ENCODE measurements around the gene C1orf159. TPM values are rescaled to one million over a fixed set of nuclear protein-coding genes. Genes with fewer than 3 reads are reported as not detected.
A peak's percentile ranks its signal among the peaks of the same experiment; 100 is the strongest.

Gene C1orf159
- total RNA-seq, 4 donors from 2014 or later = 14.0 to 32.0 (median 22.7) TPM

DNA sequence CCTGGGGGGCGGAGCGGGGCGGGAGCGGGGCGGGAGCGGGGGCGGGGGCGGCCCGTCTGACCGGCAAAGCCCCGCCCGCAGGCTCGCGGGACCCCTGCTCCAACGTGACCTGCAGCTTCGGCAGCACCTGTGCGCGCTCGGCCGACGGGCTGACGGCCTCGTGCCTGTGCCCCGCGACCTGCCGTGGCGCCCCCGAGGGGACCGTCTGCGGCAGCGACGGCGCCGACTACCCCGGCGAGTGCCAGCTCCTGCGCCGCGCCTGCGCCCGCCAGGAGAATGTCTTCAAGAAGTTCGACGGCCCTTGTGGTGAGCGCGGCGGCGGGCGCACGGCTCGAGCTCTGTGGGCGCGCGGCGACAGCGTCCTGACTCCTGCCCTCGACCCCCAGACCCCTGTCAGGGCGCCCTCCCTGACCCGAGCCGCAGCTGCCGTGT is 74.8 kb downstream of the C1orf159 start:
- Histone ChIP-seq H3K27ac (no peak overlapping the region), H3K4me3 (no peak overlapping the region), H3K9me3 (no peaks in the 10 kb centered on the region), H3K27me3 (no peaks in the 10 kb centered on the region), H3K36me3 (peaks cover 0 to 10% (median 0%) of the 10 kb centered on the region in 3 donors), H3K4me1 (peaks cover 6 to 24% (median 16%) of the 10 kb centered on the region in 4 donors)
- DNase-seq = no peak
- TF ChIP-seq, protein P1, sequence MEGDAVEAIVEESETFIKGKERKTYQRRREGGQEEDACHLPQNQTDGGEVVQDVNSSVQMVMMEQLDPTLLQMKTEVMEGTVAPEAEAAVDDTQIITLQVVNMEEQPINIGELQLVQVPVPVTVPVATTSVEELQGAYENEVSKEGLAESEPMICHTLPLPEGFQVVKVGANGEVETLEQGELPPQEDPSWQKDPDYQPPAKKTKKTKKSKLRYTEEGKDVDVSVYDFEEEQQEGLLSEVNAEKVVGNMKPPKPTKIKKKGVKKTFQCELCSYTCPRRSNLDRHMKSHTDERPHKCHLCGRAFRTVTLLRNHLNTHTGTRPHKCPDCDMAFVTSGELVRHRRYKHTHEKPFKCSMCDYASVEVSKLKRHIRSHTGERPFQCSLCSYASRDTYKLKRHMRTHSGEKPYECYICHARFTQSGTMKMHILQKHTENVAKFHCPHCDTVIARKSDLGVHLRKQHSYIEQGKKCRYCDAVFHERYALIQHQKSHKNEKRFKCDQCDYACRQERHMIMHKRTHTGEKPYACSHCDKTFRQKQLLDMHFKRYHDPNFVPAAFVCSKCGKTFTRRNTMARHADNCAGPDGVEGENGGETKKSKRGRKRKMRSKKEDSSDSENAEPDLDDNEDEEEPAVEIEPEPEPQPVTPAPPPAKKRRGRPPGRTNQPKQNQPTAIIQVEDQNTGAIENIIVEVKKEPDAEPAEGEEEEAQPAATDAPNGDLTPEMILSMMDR (IDR thresholded peaks at IDR 0.05) = no peak
- TF ChIP-seq POLR2A (IDR thresholded peaks at IDR 0.05) = no peak

DNA sequence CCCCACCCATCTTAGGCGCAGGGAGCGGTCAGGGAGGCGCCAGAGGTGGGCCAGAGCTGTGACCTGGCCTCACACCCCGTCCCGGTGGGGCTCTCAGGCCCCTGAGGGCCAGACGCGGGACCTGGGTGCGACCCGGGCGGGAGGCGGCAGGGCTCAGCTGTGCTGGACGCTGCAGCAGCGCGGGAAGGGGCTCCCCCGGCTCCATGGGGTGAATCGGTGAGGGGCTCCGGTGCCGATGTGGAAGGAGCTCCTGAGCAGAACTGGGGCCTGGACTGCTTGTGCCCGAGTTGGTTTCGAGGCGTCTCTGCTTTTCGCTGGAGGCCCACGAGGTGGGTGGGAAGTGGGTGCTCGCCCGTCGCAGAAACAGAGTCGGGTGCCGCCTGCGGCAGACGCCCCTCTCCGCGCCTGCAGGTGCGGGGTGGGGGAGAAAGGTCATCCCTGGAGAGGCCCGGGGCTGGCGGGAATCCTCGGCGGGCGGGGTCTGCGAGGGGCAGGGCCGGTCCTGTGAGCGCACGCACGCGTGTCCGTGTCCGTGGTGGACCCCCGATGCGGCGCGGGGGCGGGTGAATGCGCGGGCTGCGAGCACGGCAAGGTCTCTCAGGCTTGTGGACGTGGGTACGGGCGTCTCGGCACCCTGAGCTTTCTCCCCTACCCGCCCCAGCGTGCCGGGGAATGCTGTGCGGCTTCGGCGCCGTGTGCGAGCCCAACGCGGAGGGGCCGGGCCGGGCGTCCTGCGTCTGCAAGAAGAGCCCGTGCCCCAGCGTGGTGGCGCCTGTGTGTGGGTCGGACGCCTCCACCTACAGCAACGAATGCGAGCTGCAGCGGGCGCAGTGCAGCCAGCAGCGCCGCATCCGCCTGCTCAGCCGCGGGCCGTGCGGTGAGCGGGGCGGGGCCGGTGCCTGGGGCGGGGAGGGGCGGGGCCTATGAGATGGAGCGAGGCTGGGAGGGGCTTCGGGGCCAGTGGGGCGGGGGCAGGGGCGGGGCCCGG is 75.6 kb downstream of the C1orf159 start:
- Histone ChIP-seq H3K36me3 (peaks cover 0 to 5% (median 0%) of the 10 kb centered on the region in 3 donors), H3K4me1 (peaks cover 6 to 24% (median 16%) of the 10 kb centered on the region in 4 donors), H3K27ac (peak overlapping the region in 1 of 4 donors; percentile 46), H3K9me3 (no peaks in the 10 kb centered on the region), H3K27me3 (no peaks in the 10 kb centered on the region), H3K4me3 (peak overlapping the region; percentile 25 to 51 (median 47))
- TF ChIP-seq, protein P1 (IDR thresholded peaks at IDR 0.05) = peak in 3 of 6 experiments; percentile 24 to 39 (median 31)
- no peak for TF ChIP-seq POLR2A (IDR thresholded peaks at IDR 0.05)
- peak; percentile 71 to 87 (median 86) for DNase-seq

DNA sequence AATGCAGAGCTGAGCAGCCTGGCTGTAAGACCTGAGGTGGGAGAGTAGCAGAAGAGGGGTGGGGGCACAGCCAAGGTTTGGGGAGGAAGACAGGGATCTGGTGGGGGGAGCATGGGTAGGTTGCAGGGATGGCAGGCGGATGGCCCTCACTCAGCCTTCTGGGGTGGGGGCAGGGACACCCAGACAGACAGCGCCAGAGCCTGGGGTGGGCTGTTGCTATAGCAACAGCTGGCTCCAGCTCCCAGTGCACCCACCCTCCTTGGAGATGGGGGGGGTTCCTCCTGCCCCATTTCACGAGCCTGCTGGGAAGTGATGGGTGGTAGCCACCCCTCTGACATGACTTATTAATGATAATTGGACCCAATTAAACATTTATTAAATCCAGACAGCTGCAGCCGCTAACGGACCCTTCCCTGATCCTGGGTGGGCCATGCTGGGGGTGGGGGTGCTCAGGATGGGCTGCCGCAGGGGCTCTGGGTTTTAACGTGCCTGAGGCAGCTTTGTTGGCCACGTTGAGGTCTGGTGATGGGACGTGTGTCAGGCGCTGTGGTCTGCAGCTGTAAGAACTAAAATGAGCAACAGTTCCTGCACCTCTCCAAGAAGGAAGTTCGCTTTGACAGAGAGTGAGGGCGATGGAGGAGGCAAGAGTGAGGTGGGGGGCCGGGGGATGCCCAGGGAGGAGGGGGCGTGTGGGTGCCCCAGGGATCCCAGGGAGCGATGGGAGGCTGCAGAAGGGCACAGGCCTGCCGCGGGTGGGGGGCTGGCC is 76.6 kb downstream of the C1orf159 start:
- H3K4me1 ChIP-seq = peaks cover 6 to 25% (median 17%) of the 10 kb centered on the region in 4 donors
- no peak for DNase-seq
- peaks cover 0 to 4% of the 10 kb centered on the region in 2 donors for H3K27me3 ChIP-seq
- no peaks in the 10 kb centered on the region for H3K9me3 ChIP-seq
- no peaks in the 10 kb centered on the region for H3K36me3 ChIP-seq
- no peak overlapping the region for H3K27ac ChIP-seq
- peak overlapping the region in 1 of 4 donors; percentile 44 for H3K4me3 ChIP-seq
- TF ChIP-seq POLR2A (IDR thresholded peaks at IDR 0.05) = no peak
- TF ChIP-seq, protein P1 (IDR thresholded peaks at IDR 0.05) = no peak

DNA sequence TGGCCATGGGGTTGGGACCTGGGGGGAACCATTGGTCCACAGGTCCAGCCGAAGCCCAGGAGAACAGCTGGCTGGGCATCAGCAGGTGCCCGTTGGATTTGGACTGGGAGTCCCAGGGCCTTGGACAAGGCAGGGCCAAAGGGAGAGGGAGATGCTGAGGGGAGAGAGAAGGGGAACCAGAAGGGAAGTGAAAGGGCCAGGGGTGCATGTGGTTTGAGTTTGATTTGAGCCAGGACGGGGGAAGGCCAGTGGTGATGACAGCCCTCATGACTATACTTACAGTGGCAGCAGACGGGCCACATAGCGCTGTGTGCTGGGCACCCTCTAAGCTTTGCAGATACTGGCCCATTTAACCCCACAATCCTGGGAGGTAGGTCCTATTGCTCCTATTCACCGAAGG is 77.2 kb downstream of the C1orf159 start:
- DNase-seq = peak in 1 of 3 donors; percentile 60
- Histone ChIP-seq H3K4me1 (peaks cover 6 to 32% (median 23%) of the 10 kb centered on the region in 4 donors), H3K27ac (no peak overlapping the region), H3K36me3 (no peaks in the 10 kb centered on the region), H3K4me3 (no peak overlapping the region), H3K27me3 (peaks cover 0 to 9% of the 10 kb centered on the region in 2 donors), H3K9me3 (no peaks in the 10 kb centered on the region)
- TF ChIP-seq, protein P1 (IDR thresholded peaks at IDR 0.05) = no peak
- TF ChIP-seq POLR2A (IDR thresholded peaks at IDR 0.05) = no peak
